NCI-H2029 treated with DMSO at 0.1 percent for 48 hours (cell line): Measurements from ENCODE around the gene PFDN2.
"Not testable (repeated sequence)": the region's sequence is repeated elsewhere in the genome, so short reads cannot be mapped to it uniquely, and the experiment has no call there.

Experiments
- DNase-seq: peaks from one replicate; lab custom pipeline; 2025; lab: John Stamatoyannopoulos, UW

PFDN2 gene

GRCh38 chr1:161138431-161138830 lies 20.6 kb upstream of the PFDN2 start:
- DNase-seq = no peak

- no peak for DNase-seq
Observed at GRCh38 chr1:161137881-161138280, 20.0 kb upstream of the PFDN2 start.

GRCh38 chr1:161133220-161133740 lies 15.4 kb upstream of the PFDN2 start:
- no peak for DNase-seq

- peak; percentile 94 for DNase-seq
Observed at GRCh38 chr1:161132410-161133219, 14.8 kb upstream of the PFDN2 start, which contains the start of gene DEDD. Gene DEDD (minus strand): TSS chr1:161132667. CDS start chr1:161124462, 8,205 bp downstream.

- DNase-seq = no peak
Observed at GRCh38 chr1:161131523-161132409, 13.9 kb upstream of the PFDN2 start.

GRCh38 chr1:161130266-161130665 lies 12.4 kb upstream of the PFDN2 start:
- no peak for DNase-seq

- DNase-seq = no peak
Observed at GRCh38 chr1:161128591-161129420, 11.0 kb upstream of the PFDN2 start.

GRCh38 chr1:161127649-161128048 lies 9.8 kb upstream of the PFDN2 start:
- DNase-seq = no peak

- DNase-seq = no peak
Observed at GRCh38 chr1:161122967-161123366, 5.1 kb upstream of the PFDN2 start.

- no peak for DNase-seq
Observed at GRCh38 chr1:161121834-161122233, 4.0 kb upstream of the PFDN2 start.

- no peak for DNase-seq
Observed at GRCh38 chr1:161121042-161121650, 3.3 kb upstream of the PFDN2 start.

- DNase-seq = no peak
Observed at GRCh38 chr1:161119092-161119903, 1.5 kb upstream of the PFDN2 start.

- DNase-seq = not testable (repeated sequence)
Observed at GRCh38 chr1:161115961-161116360, 1.9 kb downstream of the PFDN2 start.

- no peak for DNase-seq
Observed at GRCh38 chr1:161115132-161115711, 2.6 kb downstream of the PFDN2 start.

GRCh38 chr1:161114556-161114955 lies 3.3 kb downstream of the PFDN2 start:
- DNase-seq = no peak

GRCh38 chr1:161113915-161114314 lies 3.9 kb downstream of the PFDN2 start:
- no peak for DNase-seq

- DNase-seq = no peak
Observed at GRCh38 chr1:161111527-161111926, 6.3 kb downstream of the PFDN2 start.

GRCh38 chr1:161111117-161111516 lies 6.7 kb downstream of the PFDN2 start:
- DNase-seq = no peak

- no peak for DNase-seq
Observed at GRCh38 chr1:161106431-161106830, 11.4 kb downstream of the PFDN2 start.

- DNase-seq = no peak
Observed at GRCh38 chr1:161100556-161100955, 17.3 kb downstream of the PFDN2 start.
